COLO668 (cell line): ENCODE measurements around the gene IRF3.

ENCODE experiments used
- DNase-seq: peaks from one replicate; lab custom pipeline; 2025; ENCODE audit not compliant: unreplicated experiment; lab: John Stamatoyannopoulos, UW

The IRF3 gene, protein sequence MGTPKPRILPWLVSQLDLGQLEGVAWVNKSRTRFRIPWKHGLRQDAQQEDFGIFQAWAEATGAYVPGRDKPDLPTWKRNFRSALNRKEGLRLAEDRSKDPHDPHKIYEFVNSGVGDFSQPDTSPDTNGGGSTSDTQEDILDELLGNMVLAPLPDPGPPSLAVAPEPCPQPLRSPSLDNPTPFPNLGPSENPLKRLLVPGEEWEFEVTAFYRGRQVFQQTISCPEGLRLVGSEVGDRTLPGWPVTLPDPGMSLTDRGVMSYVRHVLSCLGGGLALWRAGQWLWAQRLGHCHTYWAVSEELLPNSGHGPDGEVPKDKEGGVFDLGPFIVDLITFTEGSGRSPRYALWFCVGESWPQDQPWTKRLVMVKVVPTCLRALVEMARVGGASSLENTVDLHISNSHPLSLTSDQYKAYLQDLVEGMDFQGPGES

DNA sequence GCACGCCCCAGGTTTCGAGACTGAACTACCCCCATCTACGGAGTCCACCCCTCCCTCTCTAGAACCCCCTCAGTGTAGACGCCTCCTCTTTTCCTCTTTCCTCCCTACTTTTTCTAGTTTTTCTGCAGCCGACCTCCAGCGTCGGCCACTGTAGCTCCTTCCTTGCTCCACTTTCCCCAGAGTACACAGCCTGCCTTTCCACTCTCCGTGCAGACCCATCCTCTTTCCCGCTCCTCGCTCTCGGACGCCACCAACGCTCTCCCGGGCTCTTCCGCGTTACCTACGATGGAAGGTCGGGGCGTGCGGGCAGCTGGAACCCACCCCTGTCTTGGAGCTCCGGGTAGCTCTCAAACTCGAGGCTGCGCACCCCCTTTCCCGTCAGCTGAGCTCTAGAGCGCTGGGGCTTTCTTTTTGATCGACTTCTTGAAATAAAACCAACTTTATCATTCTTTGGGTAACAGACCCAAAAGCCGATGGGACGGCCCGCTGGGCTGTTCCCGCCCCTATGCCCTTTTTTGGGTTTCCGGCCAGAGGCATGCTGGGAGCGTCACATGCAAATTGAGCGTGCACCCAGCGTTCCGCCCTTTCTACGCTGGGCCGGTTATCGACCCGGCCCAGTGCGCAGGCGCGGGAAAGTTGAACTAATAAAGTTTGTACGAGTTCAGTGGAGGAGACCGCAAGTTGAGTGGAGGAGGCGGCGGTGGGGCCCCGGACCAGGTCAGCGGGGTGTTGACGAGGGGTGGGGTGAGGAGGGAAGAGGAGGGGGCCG is at the start of gene IRF3, which contains the start of gene BCL2L12:
IRF3 (minus strand) TSS at position 507 of the 769 bp plus-strand sequence. CDS start 1,019 bp downstream, outside the sequence.
BCL2L12 (plus strand) TSS at position 583 of the 769 bp plus-strand sequence. CDS start 760 bp downstream, outside the sequence.
- peak; percentile 92 for DNase-seq

DNA sequence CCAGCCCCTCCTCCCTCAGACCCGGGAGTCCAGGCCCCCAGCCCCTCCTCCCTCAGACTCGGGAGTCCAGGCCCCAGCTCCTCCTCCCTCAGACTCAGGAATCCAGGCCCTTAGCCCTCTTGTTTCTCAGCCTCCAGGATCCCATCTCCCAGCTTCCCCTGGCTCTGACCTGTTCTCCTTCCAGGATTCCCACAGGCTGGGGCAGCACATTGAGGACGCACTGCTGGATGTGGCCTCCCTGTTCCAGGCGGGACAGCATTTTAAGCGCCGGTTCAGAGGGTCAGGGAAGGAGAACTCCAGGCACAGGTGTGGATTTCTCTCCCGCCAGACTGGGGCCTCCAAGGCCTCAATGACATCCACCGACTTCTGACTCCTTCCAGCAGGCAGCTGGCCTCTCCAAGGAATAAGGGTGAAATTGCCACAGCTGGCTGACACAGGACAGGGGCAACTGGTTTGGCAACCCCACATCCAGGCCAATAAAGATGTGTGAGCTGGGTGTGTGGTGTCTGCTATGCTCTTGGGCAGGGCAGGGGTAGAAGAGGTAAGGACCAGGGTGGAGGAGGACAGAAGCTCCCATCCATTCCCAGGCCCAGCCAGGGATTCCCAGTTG is 47.7 kb upstream of the IRF3 start:
- no peak for DNase-seq

- peak; percentile 27 for DNase-seq
Measured at GRCh38 chr19:49712397-49712859, 46.8 kb upstream of the IRF3 start.

DNA sequence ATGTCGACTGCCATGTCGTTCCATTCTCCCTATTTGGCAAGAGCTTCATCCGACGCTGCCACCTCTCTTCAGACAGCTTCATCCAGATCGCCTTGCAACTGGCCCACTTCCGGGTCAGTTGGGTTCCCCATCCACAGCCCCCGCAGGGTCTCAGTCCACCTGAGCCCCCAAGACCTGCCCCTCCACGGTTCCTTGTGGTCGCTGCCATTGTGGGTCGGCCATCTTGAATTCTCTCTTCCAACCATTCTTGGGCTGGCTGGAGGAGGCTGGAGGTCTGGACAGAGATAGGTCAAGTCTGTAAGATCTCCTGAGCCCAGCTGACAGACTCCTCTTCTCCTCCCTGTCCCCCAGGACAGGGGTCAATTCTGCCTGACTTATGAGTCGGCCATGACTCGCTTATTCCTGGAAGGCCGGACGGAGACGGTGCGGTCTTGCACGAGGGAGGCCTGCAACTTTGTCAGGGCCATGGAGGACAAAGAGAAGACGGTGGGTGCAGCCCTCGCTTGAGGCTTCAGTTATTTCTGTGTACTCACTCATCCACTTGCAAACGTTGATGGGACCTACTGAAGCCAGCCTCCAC is 44.8 kb upstream of the IRF3 start:
- no peak for DNase-seq

- no peak for DNase-seq
Measured at GRCh38 chr19:49705919-49706318, 40.3 kb upstream of the IRF3 start.

DNA sequence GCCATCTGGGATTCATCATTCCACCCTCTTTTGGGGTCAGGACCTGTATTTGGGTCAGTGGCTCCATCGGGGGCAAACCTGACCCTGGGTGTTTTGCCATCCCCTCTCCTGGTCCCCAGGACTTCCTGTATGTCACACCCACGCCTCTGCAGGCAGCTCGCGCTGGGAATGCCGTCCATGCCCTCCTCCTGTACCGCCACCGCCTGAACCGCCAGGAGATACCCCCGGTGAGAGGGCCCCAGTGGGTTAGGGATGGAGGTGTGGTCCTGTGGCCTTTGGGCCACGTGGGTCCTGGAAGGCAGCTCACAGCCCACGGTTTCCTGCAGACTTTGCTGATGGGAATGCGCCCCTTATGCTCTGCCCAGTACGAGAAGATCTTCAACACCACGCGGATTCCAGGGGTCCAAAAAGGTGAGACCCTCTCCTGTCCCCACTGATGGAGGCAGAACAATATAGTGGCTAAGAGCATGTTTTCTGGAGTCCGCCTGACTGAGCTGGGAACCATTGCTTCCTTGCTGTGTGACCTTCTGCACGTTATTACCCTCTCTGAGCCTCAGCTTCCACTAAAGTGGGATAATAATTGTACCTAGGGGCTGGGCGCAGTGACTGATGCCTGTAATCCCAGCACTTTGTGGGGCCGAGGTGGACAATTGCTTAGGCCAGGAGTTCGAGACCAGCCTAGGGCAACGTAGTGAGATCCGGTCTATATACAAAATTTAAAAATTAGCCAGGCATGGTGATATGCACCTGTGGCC is 39.4 kb upstream of the IRF3 start:
- DNase-seq, result no peak

DNA sequence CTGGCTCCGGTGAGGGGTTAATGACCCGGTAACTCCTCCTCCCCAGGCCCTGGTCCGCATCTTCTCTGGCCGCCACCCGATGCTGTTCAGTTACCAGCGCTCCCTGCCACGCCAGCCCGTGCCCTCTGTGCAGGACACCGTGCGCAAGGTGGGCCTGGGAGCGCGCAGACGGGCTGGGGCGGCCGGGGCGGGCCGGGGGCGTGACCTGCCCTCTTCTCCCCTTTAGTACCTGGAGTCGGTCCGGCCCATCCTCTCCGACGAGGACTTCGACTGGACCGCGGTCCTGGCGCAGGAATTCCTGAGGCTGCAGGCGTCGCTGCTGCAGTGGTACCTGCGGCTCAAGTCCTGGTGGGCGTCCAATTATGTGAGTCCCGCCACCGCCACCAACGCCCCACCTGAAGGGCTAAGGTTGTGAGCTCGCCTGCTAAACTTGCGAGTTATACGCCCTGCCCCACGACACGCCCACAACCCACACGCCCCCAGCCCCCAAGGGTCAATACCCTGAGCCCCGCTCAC is 35.7 kb upstream of the IRF3 start:
- DNase-seq, result no peak

GRCh38 chr19:49700563-49700962 is 34.9 kb upstream of the IRF3 start:
- no peak for DNase-seq

- no peak for DNase-seq
Measured at GRCh38 chr19:49699364-49699763, 33.7 kb upstream of the IRF3 start.

DNA sequence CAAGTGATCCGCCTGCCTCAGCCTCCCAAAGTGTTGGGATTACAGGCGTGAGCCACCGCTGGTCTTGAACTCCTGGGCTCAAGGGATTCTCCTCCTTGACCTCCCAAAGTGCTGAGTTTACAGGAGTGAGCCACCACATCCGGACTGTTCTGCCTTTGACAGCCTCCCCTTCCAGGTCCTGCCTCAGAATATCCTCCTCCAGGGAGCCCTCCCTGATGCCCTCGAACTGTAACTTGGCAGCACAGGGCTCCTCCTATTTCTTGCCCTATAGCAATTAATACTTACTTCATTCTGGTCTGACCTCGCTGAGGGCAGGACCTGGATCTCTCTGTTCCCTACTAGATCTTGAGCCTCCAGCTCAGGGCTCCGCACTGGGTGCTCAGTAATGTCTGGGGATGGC is 31.2 kb upstream of the IRF3 start:
- DNase-seq, result no peak

DNA sequence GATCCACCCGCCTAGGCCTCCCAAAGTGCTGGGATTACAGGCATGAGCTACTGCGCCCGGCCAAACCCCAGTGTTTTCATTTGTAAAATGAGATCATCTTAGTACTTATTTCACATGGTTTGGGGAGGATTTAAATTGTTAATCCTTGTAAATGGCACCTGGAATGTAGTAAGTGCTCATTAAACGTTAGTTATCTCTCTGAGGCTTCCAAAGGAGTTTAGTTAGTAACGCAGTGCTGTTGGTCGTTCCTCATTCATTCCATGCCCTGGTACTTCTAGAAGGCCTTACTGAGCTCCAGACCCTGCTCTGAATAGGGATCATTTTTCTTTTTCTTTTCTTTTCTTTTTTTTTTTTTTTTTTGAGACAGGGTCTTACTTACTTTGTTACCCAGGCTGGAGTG is 30.5 kb upstream of the IRF3 start:
- no peak for DNase-seq

DNA sequence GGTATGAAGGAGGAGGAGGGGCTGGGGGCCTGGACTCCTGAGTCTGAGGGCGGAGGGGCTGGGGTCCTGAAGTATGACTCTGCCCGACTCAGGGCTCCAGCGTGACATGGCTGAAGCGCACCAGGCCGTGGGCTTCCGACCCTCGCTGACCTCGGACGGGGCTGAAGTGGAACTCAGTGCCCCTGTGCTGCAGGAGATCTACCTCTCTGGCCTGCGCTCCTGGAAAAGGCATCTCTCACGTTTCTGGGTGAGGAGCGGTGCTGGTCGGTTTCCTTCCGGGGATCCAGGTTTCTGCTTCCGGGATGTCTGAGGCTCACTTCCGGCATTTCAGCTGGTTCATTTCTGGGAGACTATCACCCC is 26.5 kb upstream of the IRF3 start:
- DNase-seq, result no peak

- peak; percentile 75 for DNase-seq
Measured at GRCh38 chr19:49691243-49692146, 25.8 kb upstream of the IRF3 start.

DNA sequence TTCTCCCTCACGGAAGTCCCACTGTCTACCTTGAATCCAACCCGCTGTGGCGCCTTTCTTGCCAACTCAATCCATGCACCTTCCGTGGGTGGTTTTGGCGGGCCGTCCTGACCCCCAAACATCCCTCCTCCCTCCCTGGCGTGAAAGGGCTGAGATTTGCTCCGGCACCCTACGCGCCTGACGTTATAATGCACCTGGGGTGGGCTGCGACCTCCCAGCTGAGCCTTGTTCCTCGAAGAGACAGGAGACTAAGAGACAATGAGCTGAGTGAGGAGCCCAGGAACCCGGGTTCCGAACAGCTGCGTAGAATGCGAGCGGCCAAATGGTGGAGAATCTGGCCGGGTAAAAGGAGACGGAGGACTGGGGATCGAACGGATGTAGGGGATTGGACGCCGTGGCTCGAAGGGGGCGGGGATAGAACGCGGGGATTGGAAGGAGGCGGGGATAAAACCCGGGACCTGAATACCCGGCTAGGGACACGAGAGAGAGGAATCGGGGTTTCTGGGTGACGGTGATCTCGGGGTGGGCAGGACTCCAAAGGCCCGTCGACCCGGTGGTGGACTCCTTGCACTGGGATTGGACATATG is 25.1 kb upstream of the IRF3 start, which contains the start of gene CPT1C:
CPT1C (plus strand) TSS at position 461 of the 587 bp plus-strand sequence. CDS start 1,137 bp downstream, outside the sequence.
- peak; percentile 88 for DNase-seq

DNA sequence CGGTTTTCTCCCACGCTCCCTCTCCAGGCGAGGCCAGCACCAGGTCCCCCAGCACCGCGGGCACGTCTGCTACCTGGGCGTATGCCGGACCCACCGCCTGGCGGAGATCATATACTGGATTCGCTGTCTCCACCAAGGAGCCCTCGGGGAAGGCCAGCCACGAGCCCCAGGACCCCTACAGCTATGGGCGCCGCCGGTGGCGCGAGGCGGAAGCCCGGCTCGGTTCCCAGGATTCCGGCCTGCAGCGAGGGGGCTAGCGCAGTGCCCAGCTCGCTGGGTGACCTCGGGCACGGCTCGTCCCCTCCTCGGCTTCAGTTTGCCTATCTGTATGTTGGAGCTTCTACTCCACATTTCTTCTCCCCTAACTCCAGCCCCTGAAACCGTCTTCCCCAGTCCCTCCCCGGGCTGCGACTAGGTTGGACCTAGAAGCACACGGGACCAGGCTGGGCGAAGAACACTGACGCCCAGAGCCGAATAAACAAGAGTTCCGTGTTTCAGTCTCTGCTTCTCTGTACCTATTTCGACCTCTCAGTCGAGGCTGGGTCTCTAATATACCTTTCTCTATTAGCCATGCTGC is 24.5 kb upstream of the IRF3 start:
- peak; percentile 55 for DNase-seq

- peak; percentile 82 for DNase-seq
Measured at GRCh38 chr19:49689133-49690078, 23.7 kb upstream of the IRF3 start, which contains the start of gene ADM5. ADM5 (plus strand) TSS chr19:49689594; CDS start chr19:49689838, 244 bp downstream.

GRCh38 chr19:49688531-49689132 is 23.0 kb upstream of the IRF3 start:
- no peak for DNase-seq
